Esophagus muscularis mucosa (tissue), 4 donors: ENCODE measurements around the gene TMCO6.

Source experiments
- CTCF ChIP-seq, 3 experiments: fragments of 200-600 bp in 2 of 3; fragments of 450-650 bp in 1 of 3; sonication (generic) in 2 of 3; IDR thresholded peaks; one replicate each; pipeline ENCODE4 v1.5.1; 2017 to 2019; ENCODE audit warnings: antibody characterized with exemption in 3 of 3, mild to moderate bottlenecking in 2 of 3, moderate library complexity in 1 of 3
- EP300 ChIP-seq: sonication (generic); formaldehyde crosslinking; IDR thresholded peaks from one replicate; pipeline ENCODE4 v1.6.1; 2017; ENCODE audit warnings: antibody characterized with exemption
- POLR2A ChIP-seq: fragments of 450-650 bp; IDR thresholded peaks from one replicate; pipeline ENCODE4 v1.6.1; 2017; ENCODE audit warnings: antibody characterized with exemption, moderate library complexity, mild to moderate bottlenecking, low read depth

- TF ChIP-seq POLR2A (no peak), CTCF (IDR thresholded peaks at IDR 0.05) (no peak), EP300 (no peak)
Measured at GRCh38 chr5:140674629-140675028, 35.4 kb downstream of the TMCO6 start.
